HepG2 (cell line): ENCODE results near the gene KRTCAP2. TPM values are rescaled to one million over a fixed set of nuclear protein-coding genes. Genes with fewer than 3 reads are reported as not detected.
A peak's percentile ranks its signal among the peaks of the same experiment; 100 is the strongest.

Experiments
- ATF5 ChIP-seq: sonication (generic); formaldehyde crosslinking; IDR thresholded peaks from 2 replicates; pipeline ENCODE4 v1.4.0; 2020; ENCODE audit warnings: mild to moderate bottlenecking, low read depth, missing genetic modification reagents
- ESRRA ChIP-seq: sonication (generic); formaldehyde crosslinking; IDR thresholded peaks from 2 replicates; pipeline ENCODE4 v1.5.1; 2020; ENCODE audit warnings: mild to moderate bottlenecking, low read depth, missing genetic modification reagents
- ETV6 ChIP-seq: sonication (generic); formaldehyde crosslinking; conservative IDR thresholded peaks from 2 replicates; pipeline ENCODE4 v1.4.0; 2020; ENCODE audit warnings: missing genetic modification reagents
- FOXA1 ChIP-seq, 2 experiments: fragments of 450-650 bp in 1 of 2; sonication (generic) in 1 of 2; formaldehyde crosslinking in 1 of 2; IDR thresholded peaks; 2 replicates each; pipeline versions ENCODE4 v1.4.0 to v1.6.1; 2016 to 2020; ENCODE audit warnings: missing genetic modification reagents in 1 of 2
- FOXM1 ChIP-seq: sonication (generic); formaldehyde crosslinking; IDR thresholded peaks from 2 replicates; pipeline ENCODE4 v1.5.0; 2020; ENCODE audit warnings: missing genetic modification reagents
- HDAC6 ChIP-seq: fragments of 200-600 bp; sonication (generic); IDR thresholded peaks from 2 replicates; pipeline ENCODE4 v1.7.0; 2017; ENCODE audit warnings: mild to moderate bottlenecking, antibody characterized with exemption, low read length, low read depth
- MTA1 ChIP-seq: sonication (generic); formaldehyde crosslinking; IDR thresholded peaks from 2 replicates; pipeline ENCODE4 v1.4.0; 2020; ENCODE audit warnings: missing genetic modification reagents, mild to moderate bottlenecking, borderline replicate concordance
- NKX3-1 ChIP-seq: sonication (generic); formaldehyde crosslinking; IDR thresholded peaks from 2 replicates; pipeline ENCODE4 v1.5.0; 2020; ENCODE audit warnings: missing genetic modification reagents
- NR2F6 ChIP-seq, 2 experiments: IDR thresholded peaks; 2 replicates each; pipeline ENCODE4 v1.6.1; 2016; ENCODE audit warnings: antibody characterized with exemption in 1 of 2, mild to moderate bottlenecking in 1 of 2
- RELA ChIP-seq: sonication (generic); formaldehyde crosslinking; IDR thresholded peaks from 2 replicates; pipeline ENCODE4 v1.4.0; 2020; ENCODE audit warnings: missing genetic modification reagents
- RERE ChIP-seq: IDR thresholded peaks from 2 replicates; pipeline ENCODE4 v1.6.1; 2016; ENCODE audit warnings: low read depth, missing genetic modification reagents, missing compliant biosample characterization
- SNAPC2 ChIP-seq: sonication (generic); formaldehyde crosslinking; IDR thresholded peaks from 2 replicates; pipeline ENCODE4 v1.8.1; 2022; ENCODE audit warnings: mild to moderate bottlenecking, missing genetic modification reagents
- TBX2 ChIP-seq: sonication (generic); formaldehyde crosslinking; IDR thresholded peaks from 2 replicates; pipeline ENCODE4 v1.5.0; 2020; ENCODE audit warnings: missing genetic modification reagents, mild to moderate bottlenecking, borderline replicate concordance
- U2AF2 ChIP-seq: fragments of 200-400 bp; formaldehyde crosslinking; IDR thresholded peaks from 2 replicates; pipeline ENCODE4 v1.6.1; 2017; ENCODE audit warnings: low read depth, mild to moderate bottlenecking, low read length
- ZBTB42 ChIP-seq: sonication (generic); formaldehyde crosslinking; IDR thresholded peaks from 2 replicates; pipeline ENCODE4 v1.5.0; 2020; ENCODE audit warnings: mild to moderate bottlenecking, missing genetic modification reagents
- ZFP36L2 ChIP-seq: sonication (generic); formaldehyde crosslinking; IDR thresholded peaks from 2 replicates; pipeline ENCODE4 v1.4.0; 2020; ENCODE audit warnings: missing genetic modification reagents
- ZNF34 ChIP-seq: sonication (generic); formaldehyde crosslinking; IDR thresholded peaks from 2 replicates; pipeline ENCODE4 v1.4.0; 2020; ENCODE audit warnings: mild to moderate bottlenecking, missing genetic modification reagents, borderline replicate concordance
- ZNF530 ChIP-seq: sonication (generic); formaldehyde crosslinking; IDR thresholded peaks from 2 replicates; pipeline ENCODE4 v1.5.0; 2020; ENCODE audit warnings: low read depth, mild to moderate bottlenecking, missing genetic modification reagents
- ZNF547 ChIP-seq: sonication (generic); formaldehyde crosslinking; IDR thresholded peaks from 2 replicates; pipeline ENCODE4 v1.5.1; 2020; ENCODE audit warnings: mild to moderate bottlenecking, missing genetic modification reagents
- ZNF558 ChIP-seq: sonication (generic); formaldehyde crosslinking; IDR thresholded peaks from 2 replicates; pipeline ENCODE4 v1.9.0; 2022; ENCODE audit warnings: mild to moderate bottlenecking, missing genetic modification reagents, borderline replicate concordance
- ZNF709 ChIP-seq: sonication (generic); formaldehyde crosslinking; IDR thresholded peaks from 2 replicates; pipeline ENCODE4 v1.5.0; 2020; ENCODE audit warnings: mild to moderate bottlenecking, missing genetic modification reagents
- ZNF720 ChIP-seq: sonication (generic); formaldehyde crosslinking; IDR thresholded peaks from 2 replicates; pipeline ENCODE4 v1.4.0; 2020; ENCODE audit warnings: missing genetic modification reagents
- ZNF879 ChIP-seq: sonication (generic); formaldehyde crosslinking; IDR thresholded peaks from 2 replicates; pipeline ENCODE4 v1.8.1; 2023; ENCODE audit warnings: missing genetic modification reagents
- polyA plus RNA-seq, 8 experiments: library from polyadenylated mRNA; depleted of rRNA in 3 of 8; stranded (reverse) in 7 of 8; unstranded in 1 of 8; fragments of >200 nt; fragmentation: Illumina TruSeq in 4 of 8; extraction: Trizol in 4 of 8; gene quantifications; 2 replicates each; pipeline versions ENCODE4 v1.2.1 to v1.2.3, GENCODE V29; 2011 to 2016; ENCODE audit warnings: low read depth in 4 of 8, missing spikeins in 1 of 8, mixed read lengths in 1 of 8; ENCODE audit not compliant: insufficient read depth in 1 of 8
- total RNA-seq, 5 experiments: library from RNA; depleted of rRNA; stranded (reverse); fragments of >200 nt; fragmentation: Illumina TruSeq; extraction: Trizol; gene quantifications; 2 replicates each; pipeline ENCODE4 v1.2.3, GENCODE V29; 2016; ENCODE audit warnings: low read depth in 1 of 5

KRTCAP2 gene
- total and polyA plus RNA-seq, 2 of the 13 experiments (the other 11 are each of a cell fraction or from before 2014, with no cell fraction given) = 77.3 to 79.4 TPM

- peak; percentile 53; the same call in 1 of the 2 replicates for TF ChIP-seq ATF5 (CRISPR knock-in tag)
- TF ChIP-seq ZNF720 = no peak
- TF ChIP-seq FOXA1 (IDR thresholded peaks at IDR 0.05) = no peak
- TF ChIP-seq FOXA1 (CRISPR knock-in tag; IDR thresholded peaks at IDR 0.05) = peak; percentile 72
- TF ChIP-seq ZNF709 (CRISPR knock-in tag) = peak; percentile 97
- TF ChIP-seq FOXM1 (CRISPR knock-in tag) = no peak
- peak; percentile 64 for TF ChIP-seq NKX3-1 (CRISPR knock-in tag)
- TF ChIP-seq MTA1 (CRISPR knock-in tag) = peak; percentile 94
- TF ChIP-seq RERE (CRISPR knock-in tag) = 0 out of 2 replicates have a peak, but pooled peaks have one; percentile 75
- TF ChIP-seq ZNF34 (CRISPR knock-in tag) = no peak; the same call in 1 of the 2 replicates
- TF ChIP-seq ZNF547 (CRISPR knock-in tag) = peak; percentile 96
- TF ChIP-seq ZFP36L2 (CRISPR knock-in tag) = no peak; the same call in 1 of the 2 replicates
- TF ChIP-seq ESRRA (CRISPR knock-in tag) = peak; percentile 94; the same call in 1 of the 2 replicates
- no peak; the same call in 1 of the 2 replicates for TF ChIP-seq ZNF879 (CRISPR knock-in tag)
- TF ChIP-seq NR2F6 (IDR thresholded peaks at IDR 0.05) = peak; percentile 90
- peak; percentile 98 for TF ChIP-seq NR2F6 (CRISPR knock-in tag; IDR thresholded peaks at IDR 0.05)
- TF ChIP-seq ETV6 = peak; percentile 91
- TF ChIP-seq RELA (CRISPR knock-in tag) = no peak
- peak; percentile 93 for TF ChIP-seq SNAPC2
- peak; percentile 99 for TF ChIP-seq TBX2
- no peak for TF ChIP-seq HDAC6
- TF ChIP-seq ZNF558 (CRISPR knock-in tag) = peak; percentile 90; the same call in 1 of the 2 replicates
- no peak for TF ChIP-seq U2AF2
- TF ChIP-seq ZBTB42 (CRISPR knock-in tag) = no peak; the same call in 1 of the 2 replicates
- TF ChIP-seq ZNF530 (CRISPR knock-in tag) = no peak
Observed at GRCh38 chr1:155125946-155126555, 47.1 kb downstream of the KRTCAP2 start (continued).
